HepG2 (cell line): ENCODE results near the gene NEU1. TPM values are rescaled to one million over a fixed set of nuclear protein-coding genes. Genes with fewer than 3 reads are reported as not detected.

Source experiments
- BORCS8-MEF2B ChIP-seq: sonication (generic); formaldehyde crosslinking; IDR thresholded peaks from 2 replicates; pipeline ENCODE4 v1.8.0; 2022; ENCODE audit warnings: mild to moderate bottlenecking, missing genetic modification reagents
- CENPX ChIP-seq: sonication (generic); formaldehyde crosslinking; IDR thresholded peaks from 2 replicates; pipeline ENCODE4 v1.9.0; 2021; ENCODE audit warnings: mild to moderate bottlenecking, missing genetic modification reagents, moderate library complexity
- ETS1 ChIP-seq: sonication (generic); formaldehyde crosslinking; IDR thresholded peaks from 2 replicates; pipeline ENCODE4 v1.4.0; 2020; ENCODE audit warnings: missing genetic modification reagents
- IRF9 ChIP-seq: sonication (generic); formaldehyde crosslinking; IDR thresholded peaks from 2 replicates; pipeline ENCODE4 v1.8.0; 2022; ENCODE audit warnings: missing genetic modification reagents, mild to moderate bottlenecking, borderline replicate concordance
- MIER3 ChIP-seq: IDR thresholded peaks from 2 replicates; pipeline ENCODE4 v1.6.1; 2016; ENCODE audit warnings: missing compliant biosample characterization, borderline replicate concordance
- NBN ChIP-seq: fragments of 450-650 bp; conservative IDR thresholded peaks from 2 replicates; pipeline ENCODE4 v1.6.1; 2017
- NFIC ChIP-seq: IDR thresholded peaks from 2 replicates; pipeline ENCODE4 v1.6.1; 2012; ENCODE audit warnings: mild to moderate bottlenecking, low read length, inconsistent platforms
- NFKB2 ChIP-seq: sonication (generic); formaldehyde crosslinking; IDR thresholded peaks from 2 replicates; pipeline ENCODE4 v1.4.0; 2020; ENCODE audit warnings: missing genetic modification reagents, borderline replicate concordance
- NKX3-1 ChIP-seq: sonication (generic); formaldehyde crosslinking; IDR thresholded peaks from 2 replicates; pipeline ENCODE4 v1.5.0; 2020; ENCODE audit warnings: missing genetic modification reagents
- RERE ChIP-seq: IDR thresholded peaks from 2 replicates; pipeline ENCODE4 v1.6.1; 2016; ENCODE audit warnings: low read depth, missing genetic modification reagents, missing compliant biosample characterization
- REXO4 ChIP-seq: sonication (generic); formaldehyde crosslinking; IDR thresholded peaks from 2 replicates; pipeline ENCODE4 v1.8.0; 2022; ENCODE audit warnings: missing genetic modification reagents, mild to moderate bottlenecking, borderline replicate concordance
- SALL2 ChIP-seq: sonication (generic); formaldehyde crosslinking; IDR thresholded peaks from 2 replicates; pipeline ENCODE4 v1.8.1; 2023; ENCODE audit warnings: mild to moderate bottlenecking, missing genetic modification reagents, inconsistent platforms
- TGIF2 ChIP-seq: IDR thresholded peaks from 2 replicates; pipeline ENCODE4 v1.6.1; 2016; ENCODE audit warnings: control low read depth, missing compliant biosample characterization
- ZBTB34 ChIP-seq: sonication (generic); formaldehyde crosslinking; IDR thresholded peaks from 2 replicates; pipeline ENCODE4 v1.8.0; 2022; ENCODE audit warnings: mild to moderate bottlenecking, missing genetic modification reagents
- ZNF343 ChIP-seq: sonication (generic); formaldehyde crosslinking; IDR thresholded peaks from 2 replicates; pipeline ENCODE4 v1.4.0; 2020; ENCODE audit warnings: mild to moderate bottlenecking, missing genetic modification reagents
- ZNF570 ChIP-seq: sonication (generic); formaldehyde crosslinking; IDR thresholded peaks from 2 replicates; pipeline ENCODE4 v1.4.0; 2020; ENCODE audit warnings: mild to moderate bottlenecking, missing genetic modification reagents, borderline replicate concordance
- ZNF605 ChIP-seq: sonication (generic); formaldehyde crosslinking; IDR thresholded peaks from 2 replicates; pipeline ENCODE4 v1.8.0; 2022; ENCODE audit warnings: mild to moderate bottlenecking, missing genetic modification reagents
- ZNF724P ChIP-seq: sonication (generic); formaldehyde crosslinking; IDR thresholded peaks from 2 replicates; pipeline ENCODE4 v1.8.0; 2022; ENCODE audit warnings: missing genetic modification reagents, borderline replicate concordance
- ZNF776 ChIP-seq: sonication (generic); formaldehyde crosslinking; IDR thresholded peaks from 2 replicates; pipeline ENCODE4 v1.4.0; 2020; ENCODE audit warnings: mild to moderate bottlenecking, missing genetic modification reagents
- ZNF781 ChIP-seq: sonication (generic); formaldehyde crosslinking; IDR thresholded peaks from 2 replicates; pipeline ENCODE4 v1.5.1; 2020; ENCODE audit warnings: borderline replicate concordance, mild to moderate bottlenecking, missing genetic modification reagents; ENCODE audit errors: not compliant biosample characterization
- polyA plus RNA-seq, 8 experiments: library from polyadenylated mRNA; depleted of rRNA in 3 of 8; stranded (reverse) in 7 of 8; unstranded in 1 of 8; fragments of >200 nt; fragmentation: Illumina TruSeq in 4 of 8; extraction: Trizol in 4 of 8; gene quantifications; 2 replicates each; pipeline versions ENCODE4 v1.2.1 to v1.2.3, GENCODE V29; 2011 to 2016; ENCODE audit warnings: low read depth in 4 of 8, missing spikeins in 1 of 8, mixed read lengths in 1 of 8; ENCODE audit not compliant: insufficient read depth in 1 of 8
- total RNA-seq, 5 experiments: library from RNA; depleted of rRNA; stranded (reverse); fragments of >200 nt; fragmentation: Illumina TruSeq; extraction: Trizol; gene quantifications; 2 replicates each; pipeline ENCODE4 v1.2.3, GENCODE V29; 2016; ENCODE audit warnings: low read depth in 1 of 5

Gene NEU1
- total and polyA plus RNA-seq, 2 of the 13 experiments (the other 11 are each of a cell fraction or from before 2014, with no cell fraction given), result 215 to 297 TPM

GRCh38 chr6:31865205-31866118 lies 2.8 kb upstream of the NEU1 start (continued):
- TF ChIP-seq IRF9 (CRISPR knock-in tag) (peak; percentile 87), ZNF605 (CRISPR knock-in tag) (no peak), SALL2 (CRISPR knock-in tag) (peak; percentile 86; the same call in 1 of the 2 replicates), TGIF2 (CRISPR knock-in tag) (peak; percentile 68; the same call in 1 of the 2 replicates), ZNF781 (peak; percentile 74), BORCS8-MEF2B (CRISPR knock-in tag) (peak; percentile 56; the same call in 1 of the 2 replicates), RERE (CRISPR knock-in tag) (peak; percentile 85), ZNF724P (CRISPR knock-in tag) (no peak), ZNF343 (CRISPR knock-in tag) (no peak), NFIC (peak; percentile 31; the same call in 1 of the 2 replicates), NFKB2 (CRISPR knock-in tag) (peak; percentile 57; the same call in 1 of the 2 replicates), MIER3 (CRISPR knock-in tag) (peak; percentile 50; the same call in 1 of the 2 replicates), NBN (no peak), REXO4 (CRISPR knock-in tag) (no peak), CENPX (no peak), ZNF776 (CRISPR knock-in tag) (no peak), ETS1 (CRISPR knock-in tag) (no peak), ZBTB34 (peak; percentile 99), ZNF570 (0 out of 2 replicates have a peak, but pooled peaks have one; percentile 51), NKX3-1 (CRISPR knock-in tag) (peak; percentile 60; the same call in 1 of the 2 replicates)
